Erythroblast (primary cell): Measurements from ENCODE around the gene OTOG.

Source experiments
- GATA1 ChIP-seq: IDR thresholded peaks from 2 replicates; pipeline ENCODE4 v1.6.1; 2011; ENCODE audit warnings: low read depth, mild to moderate bottlenecking, control low read depth, low read length, moderate library complexity
- POLR2A ChIP-seq: IDR thresholded peaks from 2 replicates; pipeline ENCODE4 v1.6.1; 2011; ENCODE audit warnings: mild to moderate bottlenecking, low read length

DNA sequence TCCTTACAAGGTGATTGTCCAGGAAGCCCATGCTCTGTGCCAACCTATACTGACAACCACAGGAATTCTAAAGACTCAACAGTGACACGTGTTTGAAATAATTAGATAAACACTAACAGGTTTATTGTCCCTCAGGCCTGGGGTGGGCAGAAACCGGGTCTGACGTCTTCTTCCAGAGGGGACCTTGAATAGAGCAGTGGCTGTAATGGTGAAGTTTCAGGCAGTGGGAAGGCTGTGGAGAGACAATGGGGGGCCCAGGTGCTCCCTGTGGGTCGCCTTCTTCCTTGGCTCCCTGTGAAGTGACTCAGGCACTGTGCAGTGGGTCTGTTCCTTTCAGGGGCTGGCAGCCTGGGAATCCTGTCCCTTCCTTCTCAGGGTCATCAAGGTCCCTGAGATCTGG, 54.6 kb downstream of the OTOG start:
- TF ChIP-seq POLR2A (no peak), GATA1 (no peak)
